ENCODE data around the gene GRAP2.
A peak's percentile ranks its signal among the peaks of the same experiment; 100 is the strongest.

The GRAP2 gene

DNA sequence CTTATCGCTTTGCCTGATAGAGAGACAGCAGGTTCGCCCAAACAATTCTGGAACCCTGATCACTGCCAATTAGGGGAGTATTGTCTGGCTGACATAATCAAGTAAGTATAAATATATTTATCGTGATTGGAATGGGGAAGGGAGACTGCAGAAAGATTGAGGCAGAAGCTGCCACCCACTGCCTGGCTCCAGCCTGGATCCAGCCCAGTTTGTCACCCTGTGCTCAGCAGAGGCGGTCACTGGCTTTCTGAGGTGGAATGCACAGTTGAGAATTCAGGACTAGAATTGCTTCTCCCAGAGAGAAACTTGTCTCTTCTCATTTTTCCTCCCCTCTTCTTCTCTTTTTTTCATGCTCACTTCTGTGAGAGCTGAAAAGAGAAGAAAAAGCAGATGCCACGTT is 25.9 kb downstream of the GRAP2 start:
- no peak for DNase-seq

GRCh38 chr22:39927544-39927943 is 26.7 kb downstream of the GRAP2 start:
- no peak for DNase-seq

GRCh38 chr22:39928536-39929520 is 27.9 kb downstream of the GRAP2 start:
- DNase-seq: no peak

GRCh38 chr22:39931251-39931650 is 30.4 kb downstream of the GRAP2 start:
- no peak for DNase-seq

DNA sequence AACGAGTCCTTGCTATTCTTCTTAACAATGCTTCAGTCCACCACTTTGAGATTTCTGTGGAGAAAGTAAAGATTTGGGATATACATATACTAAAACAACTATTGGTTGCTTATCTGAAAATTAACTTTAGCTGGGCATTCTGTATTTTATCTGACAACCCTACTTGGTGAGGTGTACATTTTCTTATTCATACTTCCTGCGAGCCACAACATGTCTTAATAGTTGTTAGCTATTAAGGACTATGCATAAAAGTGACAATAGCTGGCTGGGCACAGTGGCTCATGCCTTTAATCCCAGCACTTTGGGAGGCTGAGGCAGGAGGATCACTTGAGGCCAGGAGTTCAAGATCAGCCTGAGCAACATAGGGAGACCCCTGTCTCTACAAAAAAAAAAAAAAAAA is 31.3 kb downstream of the GRAP2 start:
- DNase-seq: no peak

GRCh38 chr22:39932918-39933649 is 32.2 kb downstream of the GRAP2 start:
- DNase-seq: no peak

DNA sequence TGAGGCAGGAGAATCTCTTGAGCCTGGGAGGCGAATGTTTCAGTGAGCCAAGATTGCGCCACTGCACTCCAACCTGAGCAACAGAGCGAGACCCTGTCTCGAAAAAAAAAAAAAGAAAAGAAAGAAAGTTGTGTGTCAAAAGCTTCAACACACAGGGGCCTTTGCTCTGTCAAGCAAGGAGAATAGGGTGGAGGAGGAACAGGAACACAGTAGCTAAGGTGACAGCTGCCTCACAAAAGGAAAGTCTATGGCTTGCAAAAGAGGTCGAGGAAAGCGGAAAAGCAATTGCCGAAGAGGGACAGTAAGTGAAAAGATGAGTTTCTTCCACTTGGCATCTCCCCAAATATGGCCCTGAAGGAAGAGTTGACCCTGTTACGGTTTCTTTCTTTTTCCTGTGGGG is 32.9 kb downstream of the GRAP2 start:
- DNase-seq: no peak

DNA sequence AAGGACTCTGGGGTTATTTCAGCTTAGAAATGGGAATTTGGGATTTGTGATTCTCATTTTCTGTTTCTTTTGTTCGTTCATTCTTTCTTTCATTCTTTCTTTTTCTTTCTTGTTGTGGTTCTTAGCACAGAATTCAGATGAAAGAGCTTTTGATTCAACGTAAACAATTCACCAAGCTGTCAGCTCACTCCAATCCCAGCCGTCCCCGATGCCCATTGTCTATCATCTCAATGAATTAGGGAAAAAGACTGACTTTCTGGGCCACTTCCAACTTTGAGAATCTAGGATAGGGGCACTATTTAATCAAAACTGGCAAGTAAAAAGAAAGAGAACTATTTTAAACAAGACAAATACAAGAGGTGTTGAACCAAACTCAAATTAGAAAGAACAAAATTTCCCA is 34.2 kb downstream of the GRAP2 start:
- DNase-seq: no peak

DNA sequence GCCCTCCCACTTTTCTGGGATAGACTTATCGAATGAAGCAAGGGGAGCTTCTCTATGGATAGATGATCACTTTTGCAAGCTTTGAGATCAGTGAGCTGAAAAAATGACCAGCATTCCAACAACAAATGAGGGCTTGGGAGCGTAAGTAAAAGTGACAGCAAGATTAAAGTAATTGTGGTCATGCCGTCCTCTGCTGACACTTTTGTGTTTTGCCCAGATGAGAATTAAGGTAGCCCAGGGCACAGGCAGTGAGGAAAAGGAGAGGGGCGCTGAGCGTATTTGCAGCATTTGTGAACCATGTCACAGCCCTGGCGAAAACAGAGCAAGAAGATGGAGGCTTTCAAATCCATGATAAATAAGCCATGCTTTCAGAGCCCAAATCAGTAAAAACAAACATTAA is 34.7 kb downstream of the GRAP2 start:
- DNase-seq: no peak

DNA sequence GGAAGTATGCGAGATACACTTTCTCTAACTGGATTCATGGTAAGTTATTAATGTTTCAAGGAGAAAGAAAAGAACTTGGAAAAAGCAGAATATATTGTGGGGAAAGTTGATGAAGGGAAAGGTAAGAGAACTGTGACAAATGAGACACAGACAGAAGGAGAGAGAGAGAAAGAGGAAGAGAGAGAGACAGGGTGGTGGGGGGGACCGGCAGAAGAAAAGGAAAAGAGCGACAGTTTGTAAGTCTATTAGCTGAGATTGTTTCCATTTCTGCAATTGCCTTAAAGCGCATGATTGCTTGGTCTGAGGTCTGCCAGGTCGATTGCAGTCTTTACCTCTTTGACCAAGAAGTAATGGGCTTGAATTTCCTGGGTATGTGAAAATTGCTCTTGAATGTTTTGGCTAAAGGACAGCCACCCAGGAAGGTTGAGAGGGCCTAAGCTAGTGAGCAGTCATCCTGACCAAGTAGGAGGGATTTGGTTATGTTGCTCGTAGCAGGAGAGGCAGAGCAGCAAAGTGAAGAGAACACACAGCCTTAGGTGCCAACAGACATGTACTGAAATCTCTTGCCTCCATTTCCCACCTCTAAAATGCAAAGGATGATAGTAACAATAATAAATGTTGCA is 35.8 kb downstream of the GRAP2 start:
- DNase-seq: no peak

GRCh38 chr22:39937906-39938305 is 37.0 kb downstream of the GRAP2 start:
- no peak for DNase-seq

DNA sequence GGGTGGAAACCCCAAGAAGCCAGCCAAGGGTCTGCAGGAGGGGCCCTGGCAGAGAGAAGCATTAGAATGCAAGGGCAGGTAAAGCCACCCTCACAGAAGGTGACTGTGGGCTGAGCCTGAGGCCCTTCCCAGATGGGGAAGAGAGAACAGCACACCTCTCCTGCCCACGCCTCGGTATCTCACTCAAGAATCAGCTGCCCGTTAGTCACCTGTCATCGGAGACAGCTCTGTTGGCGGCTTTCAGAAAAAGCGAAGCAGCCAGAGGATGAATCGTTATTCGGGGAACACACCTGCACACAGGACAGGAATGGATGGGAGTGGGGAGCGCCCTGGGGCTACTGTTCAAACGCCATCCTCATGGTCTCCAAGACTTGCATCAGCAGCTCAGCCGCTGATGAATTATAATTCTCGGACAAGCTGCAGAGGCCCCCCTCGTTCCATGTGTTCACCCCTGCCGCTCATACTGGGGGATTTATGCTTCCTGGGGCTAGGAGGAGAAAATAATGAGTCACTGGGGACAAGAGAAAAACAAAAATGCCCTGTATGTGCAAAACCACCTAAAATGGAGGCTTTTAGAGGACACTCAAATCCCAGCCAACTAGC is 37.7 kb downstream of the GRAP2 start:
- DNase-seq: no peak

DNA sequence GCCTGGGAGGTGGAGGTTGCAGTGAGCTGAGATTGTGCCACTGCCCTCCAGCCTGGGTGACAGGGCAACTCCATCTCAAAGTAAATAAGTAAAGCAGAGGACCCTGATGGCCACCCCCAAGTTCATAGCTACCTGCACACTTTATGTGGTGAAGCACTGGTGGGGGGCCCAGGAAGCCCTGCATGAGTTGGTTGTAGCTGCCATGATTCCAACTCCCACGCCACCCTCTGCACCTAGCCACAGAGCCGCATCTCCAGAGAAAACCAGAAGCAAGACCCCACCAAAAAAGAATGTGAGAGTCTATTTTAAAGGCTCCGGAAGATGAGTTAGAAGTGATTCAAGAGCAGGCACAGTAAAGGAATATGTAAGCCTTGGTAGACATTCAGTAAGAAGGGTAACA is 38.9 kb downstream of the GRAP2 start:
- no peak for DNase-seq

- DNase-seq: no peak
These were observed 39.9 kb downstream of the GRAP2 start for GRCh38 chr22:39940757-39941305.

- DNase-seq: no peak
These were observed 40.7 kb downstream of the GRAP2 start for GRCh38 chr22:39941601-39942000.

GRCh38 chr22:39942439-39943230 is 41.8 kb downstream of the GRAP2 start:
- peak; percentile 64 for DNase-seq

- DNase-seq: no peak
These were observed 42.5 kb downstream of the GRAP2 start for GRCh38 chr22:39943337-39943736.

GRCh38 chr22:39943953-39944872 is 43.3 kb downstream of the GRAP2 start:
- DNase-seq: no peak

DNA sequence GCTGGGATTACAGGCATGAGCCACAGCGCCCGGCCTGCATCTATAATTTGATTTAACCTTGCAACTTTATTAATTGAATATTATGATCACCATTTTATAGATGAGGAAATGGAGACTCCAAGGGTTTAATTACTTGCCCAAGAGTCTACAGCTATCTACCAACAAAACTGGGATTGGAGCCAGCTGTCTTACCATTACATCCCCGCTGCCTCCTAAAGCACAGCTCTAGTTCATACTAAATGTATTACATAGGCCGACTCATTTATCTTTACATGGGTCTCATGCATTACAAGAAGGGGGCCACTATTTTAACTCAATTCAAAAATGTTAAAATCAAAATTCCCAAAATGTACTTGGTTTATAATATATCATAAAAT is 45.2 kb downstream of the GRAP2 start:
- DNase-seq: no peak

GRCh38 chr22:39946503-39947219 is 45.8 kb downstream of the GRAP2 start:
- DNase-seq: no peak

Measured in SIG-M5 (cell line).